ENCODE measurements around the gene RHOB.

Gene RHOB

DNA sequence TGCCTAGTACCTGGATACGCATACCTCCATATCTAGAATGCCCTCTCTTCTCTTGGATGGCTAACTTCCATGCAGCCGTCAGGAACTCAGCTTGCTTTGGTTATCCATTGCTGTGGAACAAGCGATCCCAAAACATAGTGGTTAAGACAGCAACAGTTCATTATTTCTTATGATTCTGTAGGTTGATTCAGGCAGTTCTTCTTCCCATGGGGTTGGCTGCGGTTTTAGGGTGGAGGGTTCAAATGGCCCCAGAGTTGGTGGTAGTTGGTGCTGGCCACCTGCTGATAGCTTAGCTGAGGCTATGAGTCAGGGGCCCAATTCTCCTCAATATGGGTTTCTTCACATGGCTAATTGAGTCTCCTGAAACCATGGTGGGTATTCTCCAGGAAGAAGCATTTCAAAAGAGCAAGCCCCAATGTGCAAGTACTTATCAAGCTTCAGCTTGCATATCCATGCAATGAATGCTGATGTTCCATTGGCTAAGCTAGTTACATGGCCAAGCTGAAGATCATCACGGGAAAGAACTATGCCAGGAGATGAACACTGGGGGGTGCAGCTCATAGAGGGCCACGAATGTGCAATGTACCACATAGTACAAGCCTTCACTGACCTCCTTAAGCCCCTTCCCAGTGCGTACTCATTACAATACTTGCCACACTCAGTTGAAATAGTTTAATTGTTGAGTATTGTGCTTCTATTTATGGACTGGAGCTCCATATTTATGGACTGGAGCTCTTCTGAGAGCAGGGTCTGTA is 10.0 kb upstream of the RHOB start:
- Histone ChIP-seq H3K27ac (ENCODE audit: insufficient read depth, low read length, poor library complexity, severe bottlenecking) (no peak overlapping the region), H3K4me3 (ENCODE audit: insufficient read depth, low read depth, low read length, poor library complexity, severe bottlenecking) (no peak overlapping the region), H3K36me3 (ENCODE audit: control insufficient read depth, insufficient read depth, low read length) (no peaks in the 10 kb centered on the region), H3K4me1 (ENCODE audit: control insufficient read depth, insufficient read depth, low read length, poor library complexity, severe bottlenecking) (no peaks in the 10 kb centered on the region), H3K27me3 (replicated peaks; ENCODE audit: control insufficient read depth, insufficient read depth, low read length, poor library complexity, severe bottlenecking) (no peaks in the 10 kb centered on the region), H3K9me3 (ENCODE audit: control insufficient read depth, low read length) (no peaks in the 10 kb centered on the region)
- DNase-seq, result no peak

- Histone ChIP-seq H3K27ac (ENCODE audit: insufficient read depth, low read length, poor library complexity, severe bottlenecking) (no peak overlapping the region), H3K9me3 (ENCODE audit: control insufficient read depth, low read length) (no peaks in the 10 kb centered on the region), H3K4me3 (ENCODE audit: insufficient read depth, low read depth, low read length, poor library complexity, severe bottlenecking) (no peak overlapping the region), H3K36me3 (ENCODE audit: control insufficient read depth, insufficient read depth, low read length) (no peaks in the 10 kb centered on the region), H3K27me3 (replicated peaks; ENCODE audit: control insufficient read depth, insufficient read depth, low read length, poor library complexity, severe bottlenecking) (no peaks in the 10 kb centered on the region), H3K4me1 (ENCODE audit: control insufficient read depth, insufficient read depth, low read length, poor library complexity, severe bottlenecking) (no peaks in the 10 kb centered on the region)
- no peak for DNase-seq
Observed at GRCh38 chr2:20438334-20439192, 8.3 kb upstream of the RHOB start.

DNA sequence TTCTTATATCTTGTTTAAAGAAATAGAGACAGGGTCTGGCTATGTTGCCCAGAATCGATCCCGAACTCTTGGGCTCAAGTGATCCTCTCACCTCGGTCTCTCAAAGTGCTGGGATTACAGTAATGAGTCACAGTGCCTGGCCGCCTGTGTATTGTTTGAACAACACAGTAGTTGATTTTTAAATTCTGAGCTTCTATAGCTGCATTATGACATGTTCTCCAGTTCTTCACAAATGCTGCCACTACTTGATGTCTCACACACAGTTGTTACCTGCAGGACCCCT is 7.7 kb upstream of the RHOB start:
- no peaks in the 10 kb centered on the region for H3K36me3 ChIP-seq (ENCODE audit: control insufficient read depth, insufficient read depth, low read length)
- no peak overlapping the region for H3K4me3 ChIP-seq (ENCODE audit: insufficient read depth, low read depth, low read length, poor library complexity, severe bottlenecking)
- H3K27ac ChIP-seq (ENCODE audit: insufficient read depth, low read length, poor library complexity, severe bottlenecking), result no peak overlapping the region
- no peaks in the 10 kb centered on the region for H3K4me1 ChIP-seq (ENCODE audit: control insufficient read depth, insufficient read depth, low read length, poor library complexity, severe bottlenecking)
- no peaks in the 10 kb centered on the region for H3K9me3 ChIP-seq (ENCODE audit: control insufficient read depth, low read length)
- no peaks in the 10 kb centered on the region for H3K27me3 ChIP-seq (replicated peaks; ENCODE audit: control insufficient read depth, insufficient read depth, low read length, poor library complexity, severe bottlenecking)
- DNase-seq, result no peak

GRCh38 chr2:20439503-20439902 is 7.4 kb upstream of the RHOB start:
- no peak overlapping the region for H3K4me3 ChIP-seq (ENCODE audit: insufficient read depth, low read depth, low read length, poor library complexity, severe bottlenecking)
- H3K27ac ChIP-seq (ENCODE audit: insufficient read depth, low read length, poor library complexity, severe bottlenecking), result no peak overlapping the region

DNA sequence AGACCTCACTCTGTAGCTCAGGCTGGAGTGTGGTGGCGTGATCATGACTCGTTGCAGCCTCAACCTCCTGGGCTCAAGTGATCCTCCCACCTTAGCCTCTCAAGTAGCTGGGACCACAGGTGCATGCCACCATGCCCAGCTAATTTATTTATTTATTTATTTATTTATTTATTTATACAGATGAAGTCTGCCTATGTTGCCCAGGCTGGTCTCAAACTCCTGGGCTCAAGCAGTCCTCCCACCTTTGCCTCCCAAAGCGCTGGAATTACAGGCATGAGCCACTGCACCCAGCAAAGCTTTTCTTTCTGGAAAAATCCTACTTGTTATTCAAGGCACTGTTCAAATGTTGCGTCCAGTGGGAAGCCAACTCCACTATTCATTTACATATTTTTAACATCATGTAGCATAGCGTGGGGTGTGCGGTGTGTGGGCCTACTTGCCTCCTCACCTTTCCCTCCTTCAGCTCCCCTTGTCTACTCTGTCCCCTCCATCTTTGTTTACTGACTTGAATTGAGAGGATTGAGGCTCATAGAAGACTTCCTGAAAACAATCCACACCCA is 6.8 kb upstream of the RHOB start:
- Histone ChIP-seq H3K4me3 (ENCODE audit: insufficient read depth, low read depth, low read length, poor library complexity, severe bottlenecking) (no peak overlapping the region), H3K9me3 (ENCODE audit: control insufficient read depth, low read length) (no peaks in the 10 kb centered on the region), H3K4me1 (ENCODE audit: control insufficient read depth, insufficient read depth, low read length, poor library complexity, severe bottlenecking) (no peaks in the 10 kb centered on the region), H3K36me3 (ENCODE audit: control insufficient read depth, insufficient read depth, low read length) (no peaks in the 10 kb centered on the region), H3K27ac (ENCODE audit: insufficient read depth, low read length, poor library complexity, severe bottlenecking) (no peak overlapping the region), H3K27me3 (replicated peaks; ENCODE audit: control insufficient read depth, insufficient read depth, low read length, poor library complexity, severe bottlenecking) (no peaks in the 10 kb centered on the region)
- DNase-seq, result no peak

More at GRCh38 chr2:20439503-20439902, 7.4 kb upstream of the RHOB start:
- DNase-seq, result no peak
- H3K9me3 ChIP-seq (ENCODE audit: control insufficient read depth, low read length), result no peaks in the 10 kb centered on the region
- H3K4me1 ChIP-seq (ENCODE audit: control insufficient read depth, insufficient read depth, low read length, poor library complexity, severe bottlenecking), result no peaks in the 10 kb centered on the region
- H3K36me3 ChIP-seq (ENCODE audit: control insufficient read depth, insufficient read depth, low read length), result no peaks in the 10 kb centered on the region
- H3K27me3 ChIP-seq (replicated peaks; ENCODE audit: control insufficient read depth, insufficient read depth, low read length, poor library complexity, severe bottlenecking), result no peaks in the 10 kb centered on the region

GRCh38 chr2:20443276-20443920 is 3.5 kb upstream of the RHOB start:
- no peak overlapping the region for H3K27ac ChIP-seq (ENCODE audit: insufficient read depth, low read length, poor library complexity, severe bottlenecking)
- H3K4me1 ChIP-seq (ENCODE audit: control insufficient read depth, insufficient read depth, low read length, poor library complexity, severe bottlenecking), result peaks cover 9% of the 10 kb centered on the region
- no peak overlapping the region for H3K4me3 ChIP-seq (ENCODE audit: insufficient read depth, low read depth, low read length, poor library complexity, severe bottlenecking)
- no peak for DNase-seq
- H3K27me3 ChIP-seq (replicated peaks; ENCODE audit: control insufficient read depth, insufficient read depth, low read length, poor library complexity, severe bottlenecking), result peaks cover 4% of the 10 kb centered on the region
- H3K36me3 ChIP-seq (ENCODE audit: control insufficient read depth, insufficient read depth, low read length), result no peaks in the 10 kb centered on the region
- no peaks in the 10 kb centered on the region for H3K9me3 ChIP-seq (ENCODE audit: control insufficient read depth, low read length)

GRCh38 chr2:20444101-20444992 is 2.5 kb upstream of the RHOB start:
- Histone ChIP-seq H3K4me1 (ENCODE audit: control insufficient read depth, insufficient read depth, low read length, poor library complexity, severe bottlenecking) (peaks cover 9% of the 10 kb centered on the region), H3K36me3 (ENCODE audit: control insufficient read depth, insufficient read depth, low read length) (no peaks in the 10 kb centered on the region), H3K27me3 (replicated peaks; ENCODE audit: control insufficient read depth, insufficient read depth, low read length, poor library complexity, severe bottlenecking) (peaks cover 4% of the 10 kb centered on the region), H3K27ac (ENCODE audit: insufficient read depth, low read length, poor library complexity, severe bottlenecking) (no peak overlapping the region), H3K9me3 (ENCODE audit: control insufficient read depth, low read length) (no peaks in the 10 kb centered on the region), H3K4me3 (ENCODE audit: insufficient read depth, low read depth, low read length, poor library complexity, severe bottlenecking) (no peak overlapping the region)
- no peak for DNase-seq

GRCh38 chr2:20444993-20445910 is 1.6 kb upstream of the RHOB start:
- Histone ChIP-seq H3K9me3 (ENCODE audit: control insufficient read depth, low read length) (no peaks in the 10 kb centered on the region), H3K36me3 (ENCODE audit: control insufficient read depth, insufficient read depth, low read length) (no peaks in the 10 kb centered on the region), H3K27me3 (replicated peaks; ENCODE audit: control insufficient read depth, insufficient read depth, low read length, poor library complexity, severe bottlenecking) (peaks cover 4% of the 10 kb centered on the region), H3K27ac (ENCODE audit: insufficient read depth, low read length, poor library complexity, severe bottlenecking) (no peak overlapping the region), H3K4me3 (ENCODE audit: insufficient read depth, low read depth, low read length, poor library complexity, severe bottlenecking) (no peak overlapping the region), H3K4me1 (ENCODE audit: control insufficient read depth, insufficient read depth, low read length, poor library complexity, severe bottlenecking) (peaks cover 9% of the 10 kb centered on the region)
- no peak for DNase-seq

Data from effector memory CD4-positive, alpha-beta T cell (primary cell).